Upper lobe of left lung (tissue), 4 donors: Measurements from ENCODE around the gene MDFI.

Experiments used
- CTCF ChIP-seq, 6 experiments: fragments of 450-650 bp in 4 of 6; fragments of 200-600 bp in 2 of 6; sonication (generic) in 2 of 6; IDR thresholded peaks; one replicate each; pipeline ENCODE4 v1.5.1; 2016 to 2019; ENCODE audit warnings: antibody characterized with exemption in 6 of 6
- POLR2AphosphoS5 ChIP-seq, 2 donors: sonication (generic); formaldehyde crosslinking; IDR thresholded peaks; one replicate each; pipeline ENCODE4 v1.5.1; 2017; ENCODE audit warnings: antibody characterized with exemption in 2 of 2

GRCh38 chr6:41693281-41694240 is 55.3 kb downstream of the MDFI start:
- TF ChIP-seq CTCF (IDR thresholded peaks at IDR 0.05) (no peak), POLR2AphosphoS5 (IDR thresholded peaks at IDR 0.05) (no peak)
